H1 (cell line): ENCODE data around the gene TADA2B. TPM values are rescaled to one million over a fixed set of nuclear protein-coding genes. Genes with fewer than 3 reads are reported as not detected.
A peak's percentile ranks its signal among the peaks of the same experiment; 100 is the strongest.

Source experiments
- CTCF ChIA-PET: fragments of 300-600 bp; sonication (Branson Sonifier 250); formaldehyde crosslinking; loops from one replicate; lab custom pipeline; 2021; ENCODE audit not compliant: partially characterized antibody; lab: Charles Lee
- POLR2A ChIA-PET: fragments of 300-600 bp; sonication (Branson Sonifier 250); formaldehyde crosslinking; loops from one replicate; lab custom pipeline; 2021; ENCODE audit warnings: inconsistent platforms; ENCODE audit not compliant: partially characterized antibody; lab: Charles Lee
- DNase-seq, 2 experiments: peaks; one replicate each; pipeline versions ENCODE4 v3.0.0 to v3.0.0-alpha.2; 2010 to 2022; ENCODE audit warnings: low spot score in 2 of 2, low read depth in 1 of 2, mixed read lengths in 1 of 2
- FAIRE-seq: peaks from 2 replicates; lab custom pipeline; 2011; peaks lifted over from hg19 to GRCh38; lab: Jason Lieb, UNC
- H2AFZ ChIP-seq: 2 replicates; pipeline ENCODE4 v1.8.1; 2012; ENCODE audit warnings: low read length, inconsistent platforms
- H2AK5ac ChIP-seq: 2 replicates; pipeline ENCODE4 v1.6.1; 2013; ENCODE audit warnings: low read depth, low read length
- H2BK120ac ChIP-seq: replicated peaks from 2 replicates; pipeline ENCODE3; 2013; ENCODE audit warnings: low read depth, low read length, inconsistent platforms
- H2BK12ac ChIP-seq: 2 replicates; pipeline ENCODE4 v1.6.1; 2013; ENCODE audit warnings: low read depth, low read length
- H2BK15ac ChIP-seq: 2 replicates; pipeline ENCODE4 v1.6.1; 2013; ENCODE audit warnings: low read length
- H2BK20ac ChIP-seq: 2 replicates; pipeline ENCODE4 v1.6.1; 2013; ENCODE audit warnings: low read length
- H2BK5ac ChIP-seq: 2 replicates; pipeline ENCODE4 v1.6.1; 2013; ENCODE audit warnings: low read depth, low read length
- H3K14ac ChIP-seq: 2 replicates; pipeline ENCODE4 v1.6.1; 2013; ENCODE audit warnings: inconsistent platforms; ENCODE audit not compliant: insufficient read length
- H3K18ac ChIP-seq: 2 replicates; pipeline ENCODE4 v1.6.1; 2013; ENCODE audit warnings: low read length; ENCODE audit errors: extremely low read depth
- H3K23ac ChIP-seq: 2 replicates; pipeline ENCODE4 v1.6.1; 2013; ENCODE audit warnings: inconsistent platforms; ENCODE audit not compliant: insufficient read length
- H3K23me2 ChIP-seq: 2 replicates; pipeline ENCODE4 v1.6.1; 2013; ENCODE audit warnings: low read depth, low read length
- H3K27ac ChIP-seq: 2 replicates; pipeline ENCODE4 v1.6.1; 2011; ENCODE audit warnings: low read depth, low read length, inconsistent platforms
- H3K27me3 ChIP-seq, 4 experiments: replicated peaks in 1 of 4; 1 replicate in 1 of 4; 2 replicates in 3 of 4; pipeline versions ENCODE4 v1.6.1 to v1.8.1; 2011 to 2013; ENCODE audit warnings: low read length in 3 of 4, mild to moderate bottlenecking in 3 of 4, inconsistent platforms in 2 of 4, mixed read lengths in 2 of 4, moderate library complexity in 1 of 4; ENCODE audit not compliant: control insufficient read depth in 3 of 4, insufficient read depth in 3 of 4; ENCODE audit errors: extremely low read depth in 1 of 4
- H3K36me3 ChIP-seq, 4 experiments: 2 replicates each; pipeline versions ENCODE4 v1.6.1 to v1.8.1; 2011 to 2013; ENCODE audit warnings: mild to moderate bottlenecking in 4 of 4, low read length in 3 of 4, moderate library complexity in 2 of 4, control low read depth in 1 of 4, inconsistent platforms in 1 of 4; ENCODE audit not compliant: insufficient read depth in 4 of 4, control insufficient read depth in 2 of 4
- H3K4ac ChIP-seq: replicated peaks from 2 replicates; pipeline ENCODE3; 2013; ENCODE audit warnings: low read length, low read depth, mixed read lengths, inconsistent platforms; ENCODE audit not compliant: insufficient read length
- H3K4me1 ChIP-seq, 4 experiments: replicated peaks in 1 of 4; 1 replicate in 1 of 4; 2 replicates in 3 of 4; pipeline versions ENCODE4 v1.6.1 to v1.8.1; 2011 to 2013; ENCODE audit warnings: low read length in 3 of 4, inconsistent platforms in 2 of 4, mixed read lengths in 1 of 4; ENCODE audit not compliant: insufficient read depth in 4 of 4, control insufficient read depth in 3 of 4
- H3K4me2 ChIP-seq, 2 experiments: 2 replicates each; pipeline versions ENCODE4 v1.6.1 to v1.8.1; 2011 to 2013; ENCODE audit warnings: low read depth in 2 of 2, low read length in 2 of 2, control low read depth in 1 of 2, inconsistent platforms in 1 of 2, mild to moderate bottlenecking in 1 of 2; ENCODE audit not compliant: insufficient read depth in 1 of 2
- H3K4me3 ChIP-seq, 4 experiments: fragments of 200-600, 300-600 bp in 1 of 4; sonication (generic), shearing (Covaris generic), sonication (Bioruptor Twin) in 1 of 4; 2 replicates each; pipeline versions ENCODE4 v1.5.1 to v1.8.1; 2011 to 2016; ENCODE audit warnings: low read length in 4 of 4, low read depth in 3 of 4, control low read depth in 2 of 4, inconsistent platforms in 2 of 4, mild to moderate bottlenecking in 2 of 4, mixed read lengths in 1 of 4, moderate library complexity in 1 of 4; ENCODE audit not compliant: insufficient read depth in 2 of 4; ENCODE audit errors: extremely low read depth in 1 of 4
- H3K56ac ChIP-seq: replicated peaks from 2 replicates; pipeline ENCODE3; 2013; ENCODE audit warnings: low read depth, mild to moderate bottlenecking, mixed read lengths, low read length, inconsistent platforms; ENCODE audit not compliant: insufficient read length
- H3K79me1 ChIP-seq: 2 replicates; pipeline ENCODE4 v1.6.1; 2013; ENCODE audit warnings: low read depth, low read length, control low read depth
- H3K79me2 ChIP-seq, 2 experiments: 2 replicates each; pipeline versions ENCODE4 v1.6.1 to v1.8.1; 2012 to 2013; ENCODE audit warnings: low read length in 2 of 2, mild to moderate bottlenecking in 2 of 2, inconsistent platforms in 1 of 2; ENCODE audit not compliant: insufficient read depth in 2 of 2, control insufficient read depth in 1 of 2
- H3K9ac ChIP-seq, 4 experiments: replicated peaks in 1 of 4; 1 replicate in 1 of 4; 2 replicates in 3 of 4; pipeline versions ENCODE4 v1.6.1 to v1.8.1; 2011 to 2013; ENCODE audit warnings: low read depth in 3 of 4, low read length in 3 of 4, control low read depth in 2 of 4, mild to moderate bottlenecking in 2 of 4, moderate library complexity in 2 of 4, inconsistent platforms in 1 of 4; ENCODE audit errors: extremely low read depth in 1 of 4
- H3K9me3 ChIP-seq, 2 experiments: 2 replicates each; pipeline versions ENCODE4 v1.6.1 to v1.8.1; 2012 to 2013; ENCODE audit warnings: mild to moderate bottlenecking in 2 of 2, moderate library complexity in 2 of 2, control low read depth in 1 of 2, inconsistent platforms in 1 of 2, low read depth in 1 of 2, low read length in 1 of 2, mixed read lengths in 1 of 2; ENCODE audit not compliant: insufficient read depth in 2 of 2
- H4K20me1 ChIP-seq, 2 experiments: replicated peaks in 1 of 2; 2 replicates each; pipeline versions ENCODE3 to v1.8.1; 2011 to 2013; ENCODE audit warnings: inconsistent platforms in 2 of 2, low read length in 2 of 2, mild to moderate bottlenecking in 1 of 2; ENCODE audit not compliant: insufficient read depth in 2 of 2, control insufficient read depth in 1 of 2
- H4K5ac ChIP-seq: 2 replicates; pipeline ENCODE4 v1.6.1; 2013; ENCODE audit warnings: low read length, low read depth, mixed read lengths, inconsistent platforms; ENCODE audit not compliant: insufficient read length
- H4K8ac ChIP-seq: 2 replicates; pipeline ENCODE4 v1.8.0; 2013; ENCODE audit warnings: mild to moderate bottlenecking, moderate library complexity, low read length, inconsistent platforms; ENCODE audit not compliant: insufficient read depth; ENCODE audit errors: extremely low read depth
- H4K91ac ChIP-seq: replicated peaks from 2 replicates; pipeline ENCODE3; 2013; ENCODE audit warnings: low read length, mixed read lengths, inconsistent platforms; ENCODE audit not compliant: insufficient read length
- ASH2L ChIP-seq: fragments of 200-600, 300-600 bp; sonication (generic); IDR thresholded peaks from one replicate; pipeline ENCODE4 v1.7.1; 2017; ENCODE audit warnings: low read length
- CBX5 ChIP-seq: fragments of 300-800, 300-1000 bp; sonication (generic); IDR thresholded peaks from 2 replicates; pipeline ENCODE4 v1.7.1; 2016; ENCODE audit warnings: antibody characterized with exemption, low read length, low read depth
- FOSL1 ChIP-seq: IDR thresholded peaks from 2 replicates; pipeline ENCODE4 v1.6.1; 2011; ENCODE audit warnings: mild to moderate bottlenecking, low read depth, low read length, moderate library complexity; ENCODE audit not compliant: insufficient read depth
- NANOG ChIP-seq: IDR thresholded peaks from 2 replicates; pipeline ENCODE4 v1.6.1; 2011; ENCODE audit warnings: low read length, low read depth, mild to moderate bottlenecking, inconsistent platforms; ENCODE audit not compliant: insufficient read depth, poor library complexity, severe bottlenecking
- NRF1 ChIP-seq: IDR thresholded peaks from 2 replicates; pipeline ENCODE4 v1.6.1; 2011; ENCODE audit warnings: mild to moderate bottlenecking, low read depth, low read length, improper control_type of control experiment
- USF2 ChIP-seq: IDR thresholded peaks from 2 replicates; pipeline ENCODE4 v1.6.1; 2011; ENCODE audit warnings: low read length, improper control_type of control experiment
- WGBS, 2 experiments: shearing (Covaris generic) in 1 of 2; methylation state at CpG; one replicate each; pipeline versions ENCODE4 v1.1.6 to v1.1.7; 2013 to 2015; ENCODE audit warnings: low lambda C conversion rate in 2 of 2, mixed read lengths in 2 of 2, inconsistent platforms in 1 of 2, low coverage in 1 of 2, missing lambda C conversion rate in 1 of 2; ENCODE audit not compliant: insufficient replicate concordance in 2 of 2, insufficient coverage in 1 of 2, insufficient read length in 1 of 2; ENCODE audit errors: extremely low coverage in 1 of 2, missing lambda C conversion rate in 1 of 2; 5-methylcytosine and 5-hydroxymethylcytosine counted together
- polyA plus RNA-seq, 7 experiments: library from polyadenylated mRNA; depleted of rRNA in 3 of 7; stranded (reverse) in 5 of 7; unstranded in 2 of 7; fragments of >200 nt in 5 of 7; fragments of 200-250 nt in 2 of 7; gene quantifications; 1 replicate in 5 of 7; 2 replicates in 1 of 7; 4 replicates in 1 of 7; pipeline versions ENCODE4 v1.2.1 to v1.2.3, GENCODE V29; 2011 to 2013; ENCODE audit warnings: missing spikeins in 2 of 7, mixed read lengths in 2 of 7
- total RNA-seq: library from RNA; stranded (reverse); fragmentation: NEBNext Ultra II Directional; extraction: Animal tissue kit (Norgen Biotek cat#: 25700); gene quantifications from 2 replicates; pipeline ENCODE4 v1.2.1, GENCODE V29; 2021

Gene TADA2B
- total and polyA plus RNA-seq, 2 of the 8 experiments (the other 6 are each of a cell fraction or from before 2014, with no cell fraction given) = 5.7 to 12.1 TPM

GRCh38 chr4:7041246-7041645 lies 1.9 kb upstream of the TADA2B start:
- no peaks in the 10 kb centered on the region for H3K9me3 ChIP-seq
- H3K27ac ChIP-seq = no peak overlapping the region
- H3K23ac ChIP-seq = no peak overlapping the region
- H2BK120ac ChIP-seq = no peak overlapping the region
- no peak overlapping the region for H2BK20ac ChIP-seq
- H3K9ac ChIP-seq = no peak overlapping the region
- peaks cover 11 to 29% (median 20%) of the 10 kb centered on the region in 4 experiments for H3K27me3 ChIP-seq
- no peaks in the 10 kb centered on the region for H3K36me3 ChIP-seq
- ChIA-PET CTCF (interaction anchor here (0.6 to 9.7 kb wide), 11 partner anchors 9 to 123 kb away, joined by 3 to 108 read pairs (median 3); partner anchors contain the start of gene GRPEL1), POLR2A (interaction anchor here (0.9 to 1.3 kb wide), 2 partner anchors 11 to 156 kb away, joined by 3 read pairs; no protein-coding TSS in a partner anchor)
- DNase-seq = no peak
- no peak overlapping the region for H2BK12ac ChIP-seq
- H2AFZ ChIP-seq = no peak overlapping the region
- H3K4me3 ChIP-seq = no peak overlapping the region
- H3K56ac ChIP-seq = no peak overlapping the region
- no peak overlapping the region for H2AK5ac ChIP-seq
- peaks cover 0 to 14% (median 8%) of the 10 kb centered on the region in 4 experiments; a peak in 5 of 7 replicates for H3K4me1 ChIP-seq
- no peak overlapping the region for H2BK5ac ChIP-seq
- H3K79me1 ChIP-seq = peaks cover 19% of the 10 kb centered on the region
- peaks cover 3 to 25% of the 10 kb centered on the region in 2 experiments; a peak in 3 of 4 replicates for H3K79me2 ChIP-seq
- WGBS, 2 experiments = 84% methylated on average over 18 of the region's 19 CpGs; no CpG with 5 or more reads in 1 of the 2 experiments
- H4K5ac ChIP-seq = no peak overlapping the region
- H3K4ac ChIP-seq = no peak overlapping the region
- peaks cover 3 to 18% of the 10 kb centered on the region in 2 experiments for H4K20me1 ChIP-seq
- H2BK15ac ChIP-seq = no peak overlapping the region
- H3K14ac ChIP-seq = no peak overlapping the region
- H4K91ac ChIP-seq = no peak overlapping the region
- H4K8ac ChIP-seq = no peak overlapping the region; the same call in 1 of the 2 replicates
- no peak overlapping the region for H3K18ac ChIP-seq
- FAIRE-seq = no peak
- peaks cover 13% of the 10 kb centered on the region; the same call in 1 of the 2 replicates for H3K23me2 ChIP-seq
- H3K4me2 ChIP-seq = peak overlapping the region in 1 of 2 experiments; percentile 71; a peak in 1 of 4 replicates
- TF ChIP-seq FOSL1 = no peak
- TF ChIP-seq USF2 = no peak
- TF ChIP-seq CBX5 = no peak
- TF ChIP-seq ASH2L = no peak
- TF ChIP-seq NRF1 = no peak
- TF ChIP-seq NANOG = no peak
